Ascending aorta (tissue), 2 donors: ENCODE results near the gene FARSA. TPM values are rescaled to one million over a fixed set of nuclear protein-coding genes. Genes with fewer than 3 reads are reported as not detected.

Source experiments
- DNase-seq, 2 donors: peaks; one replicate each; pipeline ENCODE4 v3.0.0-alpha.2; 2019; ENCODE audit warnings: low spot score in 2 of 2
- H3K27ac ChIP-seq, 2 donors: fragments of 200-600 bp; sonication (generic); one replicate each; pipeline ENCODE4 v1.5.1; 2016 to 2017; ENCODE audit warnings: mild to moderate bottlenecking in 1 of 2
- H3K27me3 ChIP-seq: fragments of 200-600 bp; sonication (generic); one replicate; pipeline ENCODE4 v1.5.1; 2017
- H3K36me3 ChIP-seq, 2 donors: fragments of 200-600 bp; sonication (generic); one replicate each; pipeline ENCODE4 v1.5.1; 2016
- H3K4me1 ChIP-seq, 2 donors: fragments of 200-600 bp; sonication (generic); one replicate each; pipeline ENCODE4 v1.5.1; 2016 to 2017; ENCODE audit warnings: mild to moderate bottlenecking in 1 of 2
- H3K4me3 ChIP-seq, 2 donors: fragments of 200-600 bp; sonication (generic); one replicate each; pipeline ENCODE4 v1.5.1; 2016 to 2017; ENCODE audit warnings: mild to moderate bottlenecking in 1 of 2
- H3K9me3 ChIP-seq, 2 donors: fragments of 200-600 bp; sonication (generic); one replicate each; pipeline ENCODE4 v1.5.1; 2016
- intact Hi-C: fragments of 100-400 bp; cut with DNase I; formaldehyde crosslinking; loops from one replicate; pipeline ENCODE4 v1.15.1; 2023
- total RNA-seq: library from RNA; depleted of rRNA; stranded (reverse); fragments of >200 nt; gene quantifications from one replicate; pipeline ENCODE4 v1.1.0, GENCODE V29; 2016
- TF ChIP-seq, protein P1 (sequence below), 3 experiments: fragments of 200-600 bp in 2 of 3; fragments of 450-650 bp in 1 of 3; sonication (generic) in 2 of 3; IDR thresholded peaks; one replicate each; pipeline ENCODE4 v1.5.1; 2016 to 2019; ENCODE audit warnings: antibody characterized with exemption in 3 of 3, mild to moderate bottlenecking in 1 of 3, moderate library complexity in 1 of 3

FARSA gene
- total RNA-seq, 1 donor from 2014 or later, result 21.3 TPM

DNA sequence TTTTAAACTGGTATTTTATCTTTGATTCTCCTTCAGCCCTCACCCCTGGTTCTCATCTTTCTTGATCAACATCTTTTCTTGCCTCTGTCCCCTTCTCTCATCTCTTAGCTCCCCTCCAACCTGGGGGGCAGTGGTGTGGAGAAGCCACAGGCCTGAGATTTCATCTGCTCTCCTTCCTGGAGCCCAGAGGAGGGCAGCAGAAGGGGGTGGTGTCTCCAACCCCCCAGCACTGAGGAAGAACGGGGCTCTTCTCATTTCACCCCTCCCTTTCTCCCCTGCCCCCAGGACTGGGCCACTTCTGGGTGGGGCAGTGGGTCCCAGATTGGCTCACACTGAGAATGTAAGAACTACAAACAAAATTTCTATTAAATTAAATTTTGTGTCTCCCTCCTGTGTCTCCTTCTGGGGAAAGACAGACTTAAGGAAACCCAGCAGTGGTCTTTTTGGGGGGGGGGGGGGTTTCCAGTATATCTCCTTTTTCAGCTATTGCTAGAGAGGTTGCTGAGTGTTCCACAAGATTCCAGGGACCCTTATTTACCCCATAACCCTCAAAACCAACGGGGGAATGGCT is 10.7 kb upstream of the FARSA start:
- peaks cover 61 to 70% of the 10 kb centered on the region in 2 donors for H3K36me3 ChIP-seq
- TF ChIP-seq, protein P1, sequence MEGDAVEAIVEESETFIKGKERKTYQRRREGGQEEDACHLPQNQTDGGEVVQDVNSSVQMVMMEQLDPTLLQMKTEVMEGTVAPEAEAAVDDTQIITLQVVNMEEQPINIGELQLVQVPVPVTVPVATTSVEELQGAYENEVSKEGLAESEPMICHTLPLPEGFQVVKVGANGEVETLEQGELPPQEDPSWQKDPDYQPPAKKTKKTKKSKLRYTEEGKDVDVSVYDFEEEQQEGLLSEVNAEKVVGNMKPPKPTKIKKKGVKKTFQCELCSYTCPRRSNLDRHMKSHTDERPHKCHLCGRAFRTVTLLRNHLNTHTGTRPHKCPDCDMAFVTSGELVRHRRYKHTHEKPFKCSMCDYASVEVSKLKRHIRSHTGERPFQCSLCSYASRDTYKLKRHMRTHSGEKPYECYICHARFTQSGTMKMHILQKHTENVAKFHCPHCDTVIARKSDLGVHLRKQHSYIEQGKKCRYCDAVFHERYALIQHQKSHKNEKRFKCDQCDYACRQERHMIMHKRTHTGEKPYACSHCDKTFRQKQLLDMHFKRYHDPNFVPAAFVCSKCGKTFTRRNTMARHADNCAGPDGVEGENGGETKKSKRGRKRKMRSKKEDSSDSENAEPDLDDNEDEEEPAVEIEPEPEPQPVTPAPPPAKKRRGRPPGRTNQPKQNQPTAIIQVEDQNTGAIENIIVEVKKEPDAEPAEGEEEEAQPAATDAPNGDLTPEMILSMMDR (IDR thresholded peaks at IDR 0.05), result no peak
- DNase-seq, result no peak
- no peaks in the 10 kb centered on the region for H3K9me3 ChIP-seq
- H3K27me3 ChIP-seq, result no peaks in the 10 kb centered on the region
- intact Hi-C loops, result no loop called here
- peak overlapping the region; percentile 96 to 99 for H3K27ac ChIP-seq
- H3K4me1 ChIP-seq, result peaks cover 22 to 42% of the 10 kb centered on the region in 2 donors
- no peak overlapping the region for H3K4me3 ChIP-seq

DNA sequence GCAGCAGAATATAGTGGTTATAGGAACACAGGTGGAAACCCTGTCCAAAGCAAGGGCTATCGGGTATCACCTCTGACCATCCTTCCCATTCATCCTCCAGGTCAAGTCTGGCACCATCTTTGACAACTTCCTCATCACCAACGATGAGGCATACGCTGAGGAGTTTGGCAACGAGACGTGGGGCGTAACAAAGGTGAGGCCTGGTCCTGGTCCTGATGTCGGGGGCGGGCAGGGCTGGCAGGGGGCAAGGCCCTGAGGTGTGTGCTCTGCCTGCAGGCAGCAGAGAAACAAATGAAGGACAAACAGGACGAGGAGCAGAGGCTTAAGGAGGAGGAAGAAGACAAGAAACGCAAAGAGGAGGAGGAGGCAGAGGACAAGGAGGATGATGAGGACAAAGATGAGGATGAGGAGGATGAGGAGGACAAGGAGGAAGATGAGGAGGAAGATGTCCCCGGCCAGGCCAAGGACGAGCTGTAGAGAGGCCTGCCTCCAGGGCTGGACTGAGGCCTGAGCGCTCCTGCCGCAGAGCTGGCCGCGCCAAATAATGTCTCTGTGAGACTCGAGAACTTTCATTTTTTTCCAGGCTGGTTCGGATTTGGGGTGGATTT is 10.0 kb upstream of the FARSA start:
- Histone ChIP-seq H3K9me3 (no peaks in the 10 kb centered on the region), H3K27me3 (no peaks in the 10 kb centered on the region), H3K27ac (peak overlapping the region; percentile 27 to 34), H3K4me1 (peaks cover 22 to 42% of the 10 kb centered on the region in 2 donors), H3K36me3 (peaks cover 55 to 63% of the 10 kb centered on the region in 2 donors), H3K4me3 (no peak overlapping the region)
- intact Hi-C loops, result no loop called here
- no peak for DNase-seq
- TF ChIP-seq, protein P1 (IDR thresholded peaks at IDR 0.05), result no peak

- intact Hi-C loops, result no loop called here
- peaks cover 44 to 55% of the 10 kb centered on the region in 2 donors for H3K36me3 ChIP-seq
- no peaks in the 10 kb centered on the region for H3K27me3 ChIP-seq
- peak overlapping the region in 1 of 2 donors; percentile 95 for H3K27ac ChIP-seq
- no peaks in the 10 kb centered on the region for H3K9me3 ChIP-seq
- DNase-seq, result no peak
- H3K4me3 ChIP-seq, result peak overlapping the region; percentile 92 to 98
- TF ChIP-seq, protein P1 (IDR thresholded peaks at IDR 0.05), result no peak
- H3K4me1 ChIP-seq, result peaks cover 15 to 41% of the 10 kb centered on the region in 2 donors
These were observed 7.4 kb upstream of the FARSA start for GRCh38 chr19:12940897-12941296.

GRCh38 chr19:12939975-12940423 is 6.5 kb upstream of the FARSA start:
- H3K27me3 ChIP-seq, result no peaks in the 10 kb centered on the region
- peak overlapping the region; percentile 25 to 95 for H3K27ac ChIP-seq
- peaks cover 44 to 54% of the 10 kb centered on the region in 2 donors for H3K36me3 ChIP-seq
- H3K4me1 ChIP-seq, result peaks cover 15 to 41% of the 10 kb centered on the region in 2 donors
- TF ChIP-seq, protein P1 (IDR thresholded peaks at IDR 0.05), result no peak
- H3K4me3 ChIP-seq, result peak overlapping the region; percentile 92 to 98
- no peaks in the 10 kb centered on the region for H3K9me3 ChIP-seq
- intact Hi-C loops, result loop anchor here (5.0 to 10.0 kb wide), 2 partner anchors 48 to 1065 kb away; partner anchors contain the start of genes GCDH and RFX1
- no peak for DNase-seq

DNA sequence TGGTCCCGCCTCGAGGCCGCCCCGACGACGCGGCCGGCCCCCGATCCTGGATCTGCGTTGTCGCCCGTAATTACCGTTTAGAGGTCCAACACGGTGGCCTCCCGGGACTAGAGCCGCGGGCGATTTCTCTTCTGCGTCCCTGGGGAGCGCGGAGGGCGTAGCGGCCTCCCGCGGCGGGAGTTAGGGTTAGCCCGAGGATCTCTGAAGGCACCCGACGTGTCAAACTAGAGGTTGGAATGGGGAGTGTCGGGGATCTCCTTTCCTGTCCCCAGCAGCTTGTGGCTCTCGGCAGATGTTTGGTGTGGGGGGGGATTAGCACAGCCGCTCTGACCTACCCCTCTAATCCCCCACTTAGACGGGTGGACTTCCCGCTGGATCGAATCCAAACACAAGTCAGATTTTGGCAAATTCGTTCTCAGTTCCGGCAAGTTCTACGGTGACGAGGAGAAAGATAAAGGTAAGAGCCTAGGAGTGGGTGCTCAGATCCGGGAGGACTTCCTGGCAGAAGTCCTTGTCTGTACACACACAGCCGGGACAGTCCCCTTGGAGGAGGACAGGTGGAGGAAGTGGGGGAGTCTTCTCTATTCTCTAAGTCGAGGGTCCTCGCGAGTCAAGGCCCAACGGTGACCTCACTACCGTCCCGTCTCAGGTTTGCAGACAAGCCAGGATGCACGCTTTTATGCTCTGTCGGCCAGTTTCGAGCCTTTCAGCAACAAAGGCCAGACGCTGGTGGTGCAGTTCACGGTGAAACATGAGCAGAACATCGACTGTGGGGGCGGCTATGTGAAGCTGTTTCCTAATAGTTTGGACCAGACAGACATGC is 5.5 kb upstream of the FARSA start:
- peak overlapping the region; percentile 89 to 95 for H3K27ac ChIP-seq
- DNase-seq, result no peak

More for the DNA sequence above, 5.5 kb upstream of the FARSA start:
- H3K36me3 ChIP-seq, result peaks cover 36 to 43% of the 10 kb centered on the region in 2 donors
- H3K4me1 ChIP-seq, result peaks cover 15 to 41% of the 10 kb centered on the region in 2 donors
- H3K4me3 ChIP-seq, result peak overlapping the region; percentile 92 to 98
- H3K9me3 ChIP-seq, result no peaks in the 10 kb centered on the region
- no peaks in the 10 kb centered on the region for H3K27me3 ChIP-seq
- TF ChIP-seq, protein P1 (IDR thresholded peaks at IDR 0.05), result peak in 2 of 3 experiments; percentile 22 to 54
- intact Hi-C loops, result loop anchor here (5.0 to 10.0 kb wide), 2 partner anchors 47 to 1066 kb away; partner anchors contain the start of genes GCDH and RFX1
